Measurements from ENCODE around the gene SORBS2. TPM values are rescaled to one million over a fixed set of nuclear protein-coding genes. Genes with fewer than 3 reads are reported as not detected.

Gene SORBS2
- total and polyA plus RNA-seq, 2 of the 4 experiments (the other 2 are of a cell fraction) = 0.18 TPM; not detected in 1

- H3K27me3 ChIP-seq (ENCODE audit: control insufficient read depth, insufficient read depth, low read length) = peaks cover 27% of the 10 kb centered on the region
- no TSS peak for BruUV-seq (replicated peaks)
- H3K27ac ChIP-seq (ENCODE audit: insufficient read depth, low read length) = no peak overlapping the region
- no peak overlapping the region for H3K14ac ChIP-seq (replicated peaks; ENCODE audit: low read depth, low read length)
- H3K9ac ChIP-seq (ENCODE audit: low read depth, low read length) = no peak overlapping the region
- ChIA-PET CTCF (interaction anchor here (0.5 kb wide), 1 partner anchor 194 kb away, joined by 4 read pairs; no protein-coding TSS in a partner anchor), POLR2A (ENCODE audit: unreplicated experiment) (no interaction called here)
- no peak overlapping the region for H2AFZ ChIP-seq (replicated peaks; ENCODE audit: low read length, poor library complexity)
- no peaks in the 10 kb centered on the region for H3K9me3 ChIP-seq (ENCODE audit: control insufficient read depth, insufficient read depth, low read length)
- no peak overlapping the region for H3K4ac ChIP-seq (ENCODE audit: low read depth, low read length)
- no peak for ATAC-seq (ENCODE audit: low read depth)
- no peak overlapping the region for H3K18ac ChIP-seq (ENCODE audit: low read depth, low read length)
- no peaks in the 10 kb centered on the region for H3K9me1 ChIP-seq (ENCODE audit: insufficient read depth, low read length)
- dilution Hi-C loops (cut with HindIII; ENCODE audit: low sequenced_read_pairs, unreplicated experiment) (no loop called here), in situ Hi-C loops (cut with MboI; ENCODE audit: low sequenced_read_pairs) (no loop called here), intact Hi-C loops (cut with micrococcal nuclease) (no loop called here)
- DNase-seq = no peak
- no peak overlapping the region for H2BK20ac ChIP-seq (ENCODE audit: low read depth, low read length)
- TF ChIP-seq FOS (IDR thresholded peaks at IDR 0.05; ENCODE audit: low read depth, low read length) (no peak), POLR2A (IDR thresholded peaks at IDR 0.05; ENCODE audit: low read depth, low read length) (no peak), CHD1 (IDR thresholded peaks at IDR 0.05; ENCODE audit: low read depth, low read length) (no peak), NFE2L2 (IDR thresholded peaks at IDR 0.05; ENCODE audit: low read depth, low read length) (no peak), MAFK (IDR thresholded peaks at IDR 0.05; ENCODE audit: low read depth, low read length) (no peak), CTCF (conservative IDR thresholded peaks at IDR 0.05; ENCODE audit: low read depth, low read length) (no peak), CEBPB (IDR thresholded peaks at IDR 0.05; ENCODE audit: low read depth, low read length) (no peak), RCOR1 (IDR thresholded peaks at IDR 0.05; ENCODE audit: insufficient replicate concordance, low read length) (no peak), MXI1 (IDR thresholded peaks at IDR 0.05; ENCODE audit: borderline replicate concordance, low read depth, low read length) (no peak), SMC3 (IDR thresholded peaks at IDR 0.05; ENCODE audit: low read depth, low read length) (no peak), BHLHE40 (IDR thresholded peaks at IDR 0.05; ENCODE audit: low read depth, low read length) (no peak), MAZ (IDR thresholded peaks at IDR 0.05; ENCODE audit: borderline replicate concordance, low read depth, low read length) (no peak), RAD21 (IDR thresholded peaks at IDR 0.05; ENCODE audit: low read length) (no peak), USF2 (IDR thresholded peaks at IDR 0.05; ENCODE audit: low read depth, low read length) (no peak), RFX5 (IDR thresholded peaks at IDR 0.05; ENCODE audit: low read depth, low read length) (no peak), ELK1 (IDR thresholded peaks at IDR 0.05; ENCODE audit: borderline replicate concordance, low read depth, low read length) (no peak)
- no peak overlapping the region for H3K23ac ChIP-seq (ENCODE audit: low read depth, low read length)
- no peak overlapping the region for H3K56ac ChIP-seq (ENCODE audit: extremely low read depth, insufficient read depth, low read length)
- no peak overlapping the region for H2BK15ac ChIP-seq (ENCODE audit: low read depth, low read length)
- no peak overlapping the region for H2AK9ac ChIP-seq (replicated peaks; ENCODE audit: low read depth, low read length, poor library complexity)
- no peak overlapping the region for H4K5ac ChIP-seq (ENCODE audit: low read depth, low read length)
- no peak overlapping the region for H2AK5ac ChIP-seq (ENCODE audit: low read depth, low read length)
- H3K4me3 ChIP-seq (ENCODE audit: insufficient read depth, low read depth, low read length) = no peak overlapping the region
- no peak overlapping the region for H3K4me2 ChIP-seq (ENCODE audit: low read depth, low read length)
- WGBS, 2 experiments (ENCODE audit: extremely low coverage in 2 of 2, insufficient read length in 1 of 2) = no CpG with 5 or more reads among the region's 1 CpG
- no peak overlapping the region for H4K91ac ChIP-seq (ENCODE audit: insufficient read depth, low read depth, low read length)
- H3K79me1 ChIP-seq (ENCODE audit: low read depth in 1 of 2, low read length in 2 of 2) = no peaks in the 10 kb centered on the region
- no peaks in the 10 kb centered on the region for H3K36me3 ChIP-seq (ENCODE audit: control insufficient read depth, insufficient read depth, low read length)
- H3K4me1 ChIP-seq (ENCODE audit: control insufficient read depth, insufficient read depth, low read length) = no peaks in the 10 kb centered on the region
- H4K20me1 ChIP-seq (ENCODE audit: insufficient read depth, low read length) = no peaks in the 10 kb centered on the region
- no peak overlapping the region for H4K8ac ChIP-seq (ENCODE audit: low read depth in 2 of 2, low read length in 2 of 2)
- H2BK120ac ChIP-seq (ENCODE audit: low read depth, low read length) = no peak overlapping the region
- no peak overlapping the region for H2BK5ac ChIP-seq (ENCODE audit: low read depth, low read length, poor library complexity, severe bottlenecking)
Measured at GRCh38 chr4:185809121-185809520, 2.9 kb downstream of the SORBS2 start.

Data from IMR-90 (cell line).